GM19238 (cell line): ENCODE measurements around the gene NRK.
"Not testable (repeated sequence)": the region's sequence is repeated elsewhere in the genome, so short reads cannot be mapped to it uniquely, and the experiment has no call there.

ENCODE experiments used
- DNase-seq: peaks from one replicate; pipeline ENCODE4 v3.0.0; 2011; ENCODE audit warnings: low spot score; ENCODE audit not compliant: insufficient read length

Gene NRK

DNA sequence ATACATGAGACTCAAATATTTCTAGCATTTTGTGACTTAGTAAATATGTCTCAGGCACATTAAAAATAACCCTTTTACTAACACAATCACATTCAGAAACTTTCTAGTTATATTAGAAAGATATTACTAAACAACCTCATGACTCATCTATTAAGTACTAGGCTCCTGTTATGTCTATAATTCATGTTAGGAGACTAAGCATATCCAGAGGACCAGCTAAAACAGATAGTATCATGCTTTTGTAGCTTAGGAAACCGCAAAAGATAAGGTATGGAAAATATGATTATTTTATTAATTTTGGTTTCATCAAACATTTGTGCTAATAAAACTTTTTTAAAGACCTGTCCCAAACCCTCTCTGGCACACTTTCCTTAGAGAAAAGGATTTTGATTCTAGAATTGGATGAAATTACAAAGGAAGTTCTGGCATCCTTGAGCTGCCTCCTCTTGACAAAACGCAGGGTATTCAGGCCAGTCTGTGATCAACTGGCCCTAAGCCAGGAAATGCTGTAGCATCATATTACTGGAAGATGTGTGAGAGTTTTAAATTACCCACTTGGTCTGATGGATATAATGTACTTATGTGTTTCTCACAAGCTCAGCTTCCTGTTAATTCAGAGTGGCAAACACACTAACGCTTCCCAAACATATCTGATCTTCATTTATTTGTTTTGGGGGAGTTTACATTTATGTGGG is 60.4 kb downstream of the NRK start:
- DNase-seq = no peak

GRCh38 chrX:105894721-105895120 is 72.4 kb downstream of the NRK start:
- DNase-seq = no peak

DNA sequence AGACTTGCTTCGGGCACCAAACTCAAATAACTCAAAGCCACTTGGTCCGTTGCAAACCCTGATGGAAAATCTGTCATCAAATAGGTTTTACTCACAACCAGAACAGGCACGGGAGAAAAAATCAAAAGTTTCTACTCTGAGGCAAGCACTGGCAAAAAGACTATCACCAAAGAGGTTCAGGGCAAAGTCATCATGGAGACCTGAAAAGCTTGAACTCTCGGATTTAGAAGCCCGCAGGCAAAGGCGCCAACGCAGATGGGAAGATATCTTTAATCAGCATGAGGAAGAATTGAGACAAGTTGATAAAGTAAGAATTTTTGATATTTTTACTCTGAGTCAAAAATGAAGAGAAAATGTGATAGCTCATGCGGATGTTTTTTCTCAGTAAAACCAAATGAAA is 87.2 kb downstream of the NRK start:
- no peak for DNase-seq

DNA sequence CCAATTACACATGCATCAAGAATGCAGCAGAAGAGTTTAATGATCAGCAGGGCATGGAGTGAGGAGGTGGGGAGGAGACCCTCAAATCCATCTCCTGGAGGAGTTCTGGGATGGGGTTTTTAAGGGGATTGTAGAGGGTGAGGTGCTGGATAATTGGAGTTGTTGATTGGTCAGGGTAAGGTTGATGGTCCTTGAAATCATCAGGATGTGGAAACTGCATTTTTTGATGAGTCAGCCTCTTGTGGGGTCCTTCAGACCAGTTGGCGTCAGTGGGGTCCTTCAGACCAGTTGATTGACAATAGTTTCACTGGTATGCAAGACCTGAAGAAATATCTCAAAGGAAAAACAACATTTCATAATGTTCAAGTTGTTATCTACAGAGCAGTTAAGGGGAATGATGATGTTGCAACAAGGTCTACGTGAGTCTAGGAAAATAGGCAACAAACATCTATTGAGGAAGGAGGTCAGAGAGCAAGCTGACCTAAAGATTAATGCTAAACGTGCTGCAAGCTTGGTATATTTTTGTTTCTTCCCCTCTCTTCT is 88.3 kb downstream of the NRK start:
- no peak for DNase-seq

DNA sequence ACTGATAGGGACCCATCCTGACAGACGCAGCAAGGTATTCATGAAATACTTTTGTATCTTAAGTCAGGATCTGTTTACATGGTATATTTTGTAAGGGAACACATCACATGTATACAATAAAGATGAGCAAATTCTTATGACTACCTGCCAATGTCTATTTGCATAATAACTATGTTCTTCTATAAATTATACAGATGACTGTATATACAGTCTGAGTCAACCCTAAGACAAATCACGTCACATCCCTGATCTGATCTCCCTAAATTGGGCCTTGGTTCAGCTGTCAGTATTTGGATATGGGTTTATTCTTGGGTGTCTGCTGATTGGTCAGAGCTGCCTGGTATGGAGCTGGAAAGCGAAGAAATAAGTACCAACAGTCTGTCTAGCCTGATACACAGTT is 122.9 kb downstream of the NRK start:
- DNase-seq = no peak

DNA sequence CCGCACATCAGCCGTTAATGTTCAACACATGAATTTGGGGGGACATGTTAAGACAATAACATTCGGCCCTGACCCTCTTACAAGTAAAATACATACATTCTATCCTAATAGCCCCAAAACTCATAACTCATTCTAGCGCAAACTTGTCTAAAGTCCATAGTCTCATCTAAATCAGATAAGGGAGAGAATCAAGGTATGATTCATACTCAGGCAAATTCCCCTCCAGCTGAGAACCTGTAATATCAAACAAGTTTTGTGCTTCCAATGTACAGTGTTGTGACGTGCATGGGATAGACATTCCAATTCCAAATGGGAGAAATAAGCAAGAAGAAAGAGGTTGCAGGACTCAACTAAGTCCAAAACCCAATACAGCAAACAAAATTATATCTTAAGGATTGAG is 147.1 kb downstream of the NRK start:
- no peak for DNase-seq

DNA sequence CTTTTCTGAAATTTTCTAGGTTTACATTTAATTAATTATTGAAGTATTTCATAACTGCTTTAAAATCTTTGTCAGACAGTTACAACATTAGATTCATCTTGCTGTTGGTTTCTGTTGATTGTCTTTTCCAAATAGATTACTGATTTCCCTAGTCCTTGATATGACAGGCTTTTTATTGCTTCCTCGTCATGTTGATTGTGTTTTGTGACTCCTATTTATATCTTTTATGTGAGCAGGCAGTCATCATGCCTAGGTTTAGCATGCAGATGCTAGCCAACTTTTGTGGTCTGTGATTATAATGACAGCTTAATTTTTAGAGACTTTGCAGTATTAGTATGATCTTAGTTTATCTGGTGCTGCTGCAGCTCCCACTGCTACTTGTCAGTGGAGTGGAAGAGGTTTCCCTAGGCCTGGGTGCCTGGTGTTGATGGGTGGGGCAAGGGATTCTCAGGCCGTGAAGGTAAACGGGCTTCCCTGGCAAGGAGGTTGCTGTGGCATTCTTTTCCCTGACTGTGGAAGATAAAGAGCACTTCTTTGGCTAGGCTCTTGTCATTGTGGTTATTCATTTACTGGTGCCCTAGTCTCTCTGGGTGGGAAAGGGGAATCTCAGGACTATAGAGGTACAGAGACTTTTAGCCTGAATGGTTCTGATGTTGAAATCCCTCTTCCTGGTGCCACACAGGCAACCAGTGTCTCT is 150.5 kb downstream of the NRK start:
- no peak for DNase-seq

DNA sequence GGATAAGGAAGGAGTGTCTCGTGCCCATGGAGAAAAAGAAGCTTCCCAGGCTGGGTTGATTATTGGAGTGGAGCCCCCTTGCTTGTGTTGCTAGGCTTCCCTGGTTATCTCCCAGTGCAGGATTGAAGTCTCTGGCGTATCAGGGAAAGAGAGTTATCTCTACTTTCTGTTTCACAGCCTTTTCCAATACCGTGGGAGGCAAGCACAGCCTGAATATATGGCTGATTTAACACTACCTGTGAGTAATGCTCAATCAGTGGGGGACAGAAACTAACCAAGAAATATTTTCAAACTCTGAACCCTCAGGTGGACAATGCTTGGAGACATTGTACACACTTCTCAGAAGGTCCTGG is 151.0 kb downstream of the NRK start:
- no peak for DNase-seq

DNA sequence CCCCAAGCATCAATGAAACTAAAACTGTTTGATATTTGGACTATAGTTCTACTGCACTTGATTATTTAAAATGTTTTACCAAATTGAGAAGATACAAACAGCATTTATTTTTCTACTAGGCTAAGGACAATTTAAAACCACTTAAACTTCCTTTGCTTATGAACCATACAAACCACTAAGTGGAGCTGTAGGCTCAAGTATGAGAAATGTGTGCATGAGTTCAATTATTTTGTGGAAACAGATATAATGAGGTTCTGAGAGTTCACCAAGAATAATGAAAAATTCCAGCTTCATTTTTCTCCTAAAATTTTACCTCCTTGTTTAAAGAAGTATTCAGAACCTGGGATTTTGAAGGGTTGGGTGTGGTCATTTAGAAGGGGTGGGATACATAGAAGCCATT is 153.0 kb downstream of the NRK start:
- no peak for DNase-seq

- DNase-seq = no peak
These were observed 159.6 kb downstream of the NRK start for GRCh38 chrX:105981772-105982485.

DNA sequence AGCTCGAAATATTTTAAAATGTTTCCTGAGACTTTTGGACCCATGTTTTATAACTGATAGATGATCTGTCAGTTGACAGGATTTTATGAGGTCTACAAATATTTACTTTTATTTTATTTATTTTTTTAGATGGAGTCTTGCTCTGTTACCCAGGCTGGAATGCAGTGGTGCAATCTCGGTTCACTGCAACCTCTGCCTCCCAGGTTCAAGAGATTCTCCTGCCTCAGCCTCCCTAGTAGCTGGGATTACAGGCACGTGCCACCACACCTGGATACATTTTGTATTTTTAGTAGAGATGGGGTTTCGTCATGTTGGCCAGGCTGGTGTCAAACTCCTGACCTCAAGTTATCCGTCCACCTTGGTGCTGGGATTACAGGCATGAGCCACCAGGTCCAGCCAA is 166.1 kb downstream of the NRK start:
- DNase-seq = not testable (repeated sequence)

DNA sequence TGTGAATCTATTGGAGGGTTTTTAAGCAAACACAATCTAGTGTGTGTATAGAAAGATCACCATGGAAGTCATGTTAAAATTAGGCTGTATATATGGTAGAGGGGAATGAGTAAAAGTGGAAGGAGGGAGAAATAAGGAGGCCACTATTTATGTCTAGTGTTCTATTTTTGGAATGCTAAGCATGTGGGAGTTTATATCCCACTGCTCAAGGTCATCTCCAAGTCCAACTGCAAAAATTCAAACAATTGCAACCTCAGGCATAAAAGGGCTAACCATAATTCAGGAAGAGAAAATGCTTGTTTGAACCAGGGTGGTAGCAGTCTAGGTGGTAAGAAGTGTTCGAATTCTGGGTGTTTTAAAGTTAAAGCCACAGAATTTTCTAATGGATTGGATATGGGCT is 177.0 kb downstream of the NRK start:
- DNase-seq = no peak

- DNase-seq = no peak
These were observed 177.9 kb downstream of the NRK start for GRCh38 chrX:106000203-106000602.

GRCh38 chrX:106000609-106001008 is 178.3 kb downstream of the NRK start:
- DNase-seq = not testable (repeated sequence)

DNA sequence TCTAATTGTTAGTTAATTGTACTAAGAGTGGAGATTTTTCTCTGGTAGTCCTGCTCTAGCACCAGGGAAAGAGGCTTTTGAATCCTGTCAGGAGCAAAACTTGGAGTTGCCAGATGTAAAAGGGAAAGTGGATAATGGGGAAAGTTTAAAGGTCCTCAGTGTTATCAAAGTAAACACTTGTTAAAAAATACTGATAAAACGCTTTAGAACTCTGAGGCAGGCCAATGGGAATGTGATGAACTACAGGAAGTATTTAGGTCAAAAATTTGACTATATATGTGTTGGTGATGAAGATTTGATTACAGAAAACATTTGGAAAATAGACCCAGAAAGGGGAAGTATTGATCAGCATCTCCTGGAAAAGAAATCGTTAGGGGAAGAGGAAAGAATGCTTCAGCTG is 183.3 kb downstream of the NRK start:
- no peak for DNase-seq

DNA sequence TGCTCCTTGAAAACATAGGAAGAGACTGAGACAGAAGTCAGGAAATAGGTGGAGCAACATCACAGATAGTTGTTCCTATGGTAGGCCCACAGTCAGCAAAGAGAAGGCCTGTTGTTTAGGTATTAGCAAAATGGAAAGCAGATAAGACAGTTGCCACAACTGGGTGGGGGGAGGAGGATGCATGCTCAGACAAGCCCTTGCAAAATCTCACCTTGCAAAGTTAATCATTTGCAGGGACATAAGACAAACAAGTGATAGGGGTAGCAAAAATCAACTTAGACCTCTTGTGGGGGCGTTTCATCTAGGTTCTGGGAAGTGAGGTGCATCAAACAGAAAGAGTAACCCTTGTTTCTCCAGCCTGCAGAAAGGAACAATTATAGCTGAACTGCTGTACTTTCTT is 185.5 kb downstream of the NRK start:
- DNase-seq = no peak
